ENCODE data around the gene SH3YL1. TPM values are rescaled to one million over a fixed set of nuclear protein-coding genes. Genes with fewer than 3 reads are reported as not detected.

Gene SH3YL1
- total RNA-seq, 1 experiment from 2014 or later, result 26.5 TPM

GRCh38 chr2:286774-287392 is 23.1 kb upstream of the SH3YL1 start:
- no peak overlapping the region for H2AFZ ChIP-seq (ENCODE audit: low read length)
- no peak overlapping the region for H3K23ac ChIP-seq (ENCODE audit: insufficient read length, low read depth, low read length)

More at GRCh38 chr2:286774-287392, 23.1 kb upstream of the SH3YL1 start:
- Histone ChIP-seq H3K4ac (ENCODE audit: low read depth, low read length) (no peak overlapping the region), H3K9ac (ENCODE audit: extremely low read depth, insufficient read length, low read length) (peak overlapping the region; percentile 7), H3K4me1 (ENCODE audit: insufficient read depth, low read length) (peaks cover 16% of the 10 kb centered on the region), H2BK20ac (ENCODE audit: low read depth, low read length, poor library complexity, severe bottlenecking) (no peak overlapping the region), H4K91ac (ENCODE audit: insufficient read length, low read depth, low read length) (no peak overlapping the region), H3K79me2 (ENCODE audit: insufficient read depth, low read length) (no peaks in the 10 kb centered on the region), H3K14ac (ENCODE audit: insufficient read depth, low read length) (no peak overlapping the region), H3K27me3 (ENCODE audit: insufficient read depth, low read length) (peaks cover 8% of the 10 kb centered on the region; the same call in 1 of the 2 replicates), H2BK15ac (ENCODE audit: low read depth, low read length) (no peak overlapping the region), H3T11ph (ENCODE audit: low read length) (no peak overlapping the region), H3K27ac (ENCODE audit: insufficient read length, low read depth, low read length) (no peak overlapping the region), H3K9me3 (ENCODE audit: control insufficient read depth, low read depth, low read length) (no peaks in the 10 kb centered on the region), H2BK12ac (ENCODE audit: insufficient read length, low read depth, low read length) (no peak overlapping the region), H4K8ac (replicated peaks; ENCODE audit: insufficient read length, low read depth, low read length) (no peak overlapping the region), H2BK120ac (ENCODE audit: low read depth, low read length, poor library complexity, severe bottlenecking) (no peak overlapping the region), H3K56ac (ENCODE audit: insufficient read length, low read depth, low read length) (no peak overlapping the region), H3K79me1 (ENCODE audit: insufficient read depth, low read depth, low read length, poor library complexity, severe bottlenecking) (no peaks in the 10 kb centered on the region), H4K20me1 (ENCODE audit: control insufficient read depth, insufficient read depth, insufficient read length) (no peaks in the 10 kb centered on the region), H3K4me2 (ENCODE audit: insufficient read depth, insufficient read length, low read length) (peak overlapping the region; percentile 53), H3K23me2 (ENCODE audit: insufficient read length, low read depth, low read length, poor library complexity, severe bottlenecking) (peaks cover 18% of the 10 kb centered on the region), H2BK5ac (ENCODE audit: insufficient read length, low read length) (no peak overlapping the region), H2AK5ac (ENCODE audit: insufficient read length, low read length) (no peak overlapping the region), H3K18ac (ENCODE audit: insufficient read length, low read depth, low read length) (no peak overlapping the region), H4K5ac (ENCODE audit: insufficient read length, low read depth, low read length) (no peak overlapping the region)
- no peak overlapping the region for H3K27ac Mint-ChIP-seq
- peaks cover 40 to 43% of the 10 kb centered on the region in 2 experiments for H3K4me1 Mint-ChIP-seq
- peak; percentile 40 for DNase-seq
- TF ChIP-seq CTCF (conservative IDR thresholded peaks at IDR 0.05), result no peak
- WGBS (ENCODE audit: extremely low coverage, insufficient read length, low lambda C conversion rate), result no CpG with 5 or more reads among the region's 20 CpGs
- H3K27me3 Mint-ChIP-seq (ENCODE audit: low read depth), result peaks cover 60% of the 10 kb centered on the region
- H3K36me3 Mint-ChIP-seq (ENCODE audit: insufficient read depth in 1 of 3, low read depth in 3 of 3), result peaks cover 6 to 7% (median 7%) of the 10 kb centered on the region in 3 experiments; a peak in 6 of 7 replicates
- no peaks in the 10 kb centered on the region for H3K9me3 Mint-ChIP-seq
- peak overlapping the region; percentile 45 to 79 for H3K4me3 Mint-ChIP-seq

Measured in H9 (cell line).